NCI-H1092 treated with DMSO at 0.1 percent for 48 hours (cell line): ENCODE measurements around the gene C16orf54.
"Not testable (repeated sequence)": the region's sequence is repeated elsewhere in the genome, so short reads cannot be mapped to it uniquely, and the experiment has no call there.

Experiments used
- DNase-seq: peaks from one replicate; lab custom pipeline; 2025; lab: John Stamatoyannopoulos, UW

Gene C16orf54

GRCh38 chr16:29769507-29769906 lies 23.7 kb upstream of the C16orf54 start:
- no peak for DNase-seq

- DNase-seq, result no peak
Observed at GRCh38 chr16:29767062-29767461, 21.3 kb upstream of the C16orf54 start.

DNA sequence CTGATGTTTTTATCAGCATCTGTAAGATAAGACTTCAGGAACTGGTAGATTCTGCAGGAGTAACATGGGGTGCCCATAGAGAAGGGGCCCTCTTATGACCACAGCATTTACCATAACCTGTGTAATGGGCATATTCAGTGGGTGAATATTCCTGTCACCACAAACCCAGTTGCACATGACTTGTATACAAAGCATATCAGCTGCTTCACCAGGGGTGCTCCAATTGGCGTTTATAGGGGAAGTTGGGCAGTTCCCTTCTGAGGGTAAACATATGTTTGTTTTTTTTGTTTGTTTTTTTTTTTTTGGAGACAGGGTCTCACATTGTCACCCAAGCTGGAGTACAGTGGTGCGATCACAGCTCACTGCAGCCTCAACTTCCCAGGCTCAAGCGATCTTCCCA lies 20.8 kb upstream of the C16orf54 start:
- no peak for DNase-seq

DNA sequence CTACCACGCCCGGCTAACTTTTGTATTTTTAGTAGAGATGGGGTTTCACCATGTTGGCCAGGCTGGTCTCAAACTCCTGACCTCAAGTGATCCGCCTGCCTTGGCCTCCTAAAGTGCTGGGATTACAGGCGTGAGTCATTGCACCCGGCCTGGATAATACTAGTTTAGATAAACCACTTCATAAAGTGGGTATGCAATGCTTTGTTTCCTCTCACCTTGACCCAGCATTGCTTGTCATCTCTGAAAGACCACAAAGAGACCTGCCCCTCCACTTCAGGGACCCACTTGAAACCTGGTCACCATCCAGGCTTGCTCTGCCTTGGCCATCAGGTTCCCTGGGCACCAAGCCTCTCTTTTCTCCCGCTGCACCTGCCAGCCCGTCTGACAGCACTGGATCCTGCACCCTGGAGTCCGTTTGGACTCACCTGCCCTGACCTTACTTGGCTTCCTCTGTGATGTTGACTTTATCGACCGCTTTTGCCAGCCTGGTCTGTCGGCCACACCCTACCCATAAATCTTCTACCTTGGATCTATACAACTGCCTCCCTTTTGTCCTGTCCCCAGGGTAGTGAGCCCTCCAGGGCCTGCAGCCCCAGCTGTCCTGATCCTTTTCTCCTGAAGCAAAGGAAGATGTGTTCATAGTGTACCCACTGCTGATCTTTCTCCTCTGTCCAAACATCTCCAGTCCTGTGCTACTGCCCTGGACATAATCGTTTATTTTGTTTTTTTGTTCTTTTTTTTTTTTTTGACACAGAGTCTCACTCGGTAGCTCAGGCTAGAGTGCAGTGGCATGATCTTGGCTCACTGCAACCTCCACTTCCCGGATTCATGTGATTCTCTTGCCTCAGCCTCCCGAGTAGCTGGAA lies 19.6 kb upstream of the C16orf54 start:
- peak; percentile 92 for DNase-seq

DNA sequence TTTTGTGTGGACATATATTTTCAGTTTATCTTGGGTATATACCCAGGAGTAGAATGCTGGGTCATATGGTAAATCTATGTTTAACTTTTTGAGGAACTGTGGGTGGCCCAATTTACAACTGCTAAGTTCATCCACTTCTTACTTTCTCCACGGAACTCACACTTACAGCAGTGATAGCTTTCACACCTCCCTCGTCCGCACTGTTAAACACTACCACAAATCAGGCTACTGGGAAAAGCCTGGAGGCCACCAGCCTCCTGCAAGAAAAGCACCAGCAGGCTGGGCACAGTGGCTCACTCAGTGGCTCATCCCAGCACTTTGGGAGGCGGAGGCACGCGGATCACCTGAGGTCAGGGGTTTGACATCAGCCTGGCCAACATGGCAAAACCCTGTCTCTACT lies 17.5 kb upstream of the C16orf54 start:
- DNase-seq, result no peak

GRCh38 chr16:29761882-29762281 lies 16.1 kb upstream of the C16orf54 start:
- no peak for DNase-seq

GRCh38 chr16:29761280-29761651 lies 15.5 kb upstream of the C16orf54 start:
- DNase-seq, result not testable (repeated sequence)

DNA sequence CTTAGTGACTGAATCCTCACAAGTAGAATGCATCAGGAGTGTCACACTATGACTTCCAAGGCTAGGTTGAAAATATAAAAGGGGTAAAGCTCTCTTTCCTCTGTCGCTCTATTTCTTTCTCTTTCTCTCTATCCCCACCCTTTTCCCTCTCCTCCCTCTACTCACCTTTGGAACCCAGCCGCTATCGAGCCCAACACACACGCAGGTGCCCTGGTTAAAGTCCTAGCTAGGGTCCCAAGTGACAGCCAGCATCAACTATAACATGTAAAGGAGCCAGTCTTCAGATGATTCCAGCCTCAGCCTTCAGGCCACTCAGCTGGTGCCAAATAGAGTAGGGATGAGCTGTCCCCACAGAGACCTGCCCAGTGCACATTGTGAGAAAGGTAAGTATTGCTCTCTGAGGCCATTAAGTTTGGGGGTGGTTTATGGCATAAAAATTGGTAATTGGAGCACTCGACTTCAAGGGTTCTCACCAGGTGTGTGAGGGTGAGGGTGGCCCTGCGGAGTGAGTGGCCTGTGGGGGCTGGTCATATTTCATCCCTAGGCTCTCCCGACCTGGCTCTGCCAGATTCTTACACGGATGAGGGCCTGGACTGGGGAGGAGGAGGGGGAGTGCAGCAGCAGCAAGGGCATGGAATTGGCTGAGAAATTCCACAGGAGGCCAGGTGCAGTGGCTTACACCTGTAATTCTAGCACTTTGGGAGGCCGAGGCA lies 14.9 kb upstream of the C16orf54 start:
- DNase-seq, result no peak

- no peak for DNase-seq
Observed at GRCh38 chr16:29757950-29758466, 12.2 kb upstream of the C16orf54 start.

GRCh38 chr16:29757086-29757485 lies 11.3 kb upstream of the C16orf54 start:
- not testable (repeated sequence) for DNase-seq

DNA sequence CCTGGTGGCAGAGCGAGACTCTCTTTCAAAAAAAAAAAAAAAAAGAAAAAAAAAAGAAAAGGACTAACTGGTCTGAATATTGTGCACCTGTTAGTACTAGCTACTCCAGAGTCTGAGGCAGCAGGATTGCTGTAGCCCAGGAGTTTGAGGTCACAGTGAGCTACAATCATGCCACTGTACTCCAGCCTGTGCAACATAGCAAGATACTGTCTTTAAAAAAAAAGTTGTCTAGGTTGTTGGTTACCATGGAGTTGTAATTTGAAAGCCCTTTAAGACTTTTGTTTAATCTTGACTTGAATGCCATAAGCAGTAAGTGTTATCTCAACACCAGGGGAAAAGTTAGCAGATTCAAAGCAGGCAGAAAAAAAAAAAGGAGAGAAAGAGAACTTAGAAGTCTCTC lies 10.9 kb upstream of the C16orf54 start:
- no peak for DNase-seq

DNA sequence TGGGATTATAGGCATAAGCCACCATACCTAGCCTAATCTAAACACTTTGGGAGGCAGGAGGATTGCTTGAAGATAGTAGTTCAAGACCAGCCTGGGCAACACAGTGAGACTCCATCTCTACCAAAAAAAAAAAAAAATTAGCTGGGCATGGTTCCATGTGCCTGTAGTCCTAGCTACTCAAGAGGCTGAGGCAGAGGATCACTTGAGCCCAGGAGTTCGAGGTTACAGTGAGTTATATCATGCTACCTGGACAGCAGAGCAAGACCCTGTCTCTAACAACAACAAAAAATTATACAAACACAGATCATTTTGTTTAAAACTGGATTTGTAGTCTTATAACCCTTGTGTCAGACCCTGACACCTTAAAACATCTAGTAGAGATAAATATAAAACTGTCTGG lies 7.7 kb upstream of the C16orf54 start:
- DNase-seq, result no peak

DNA sequence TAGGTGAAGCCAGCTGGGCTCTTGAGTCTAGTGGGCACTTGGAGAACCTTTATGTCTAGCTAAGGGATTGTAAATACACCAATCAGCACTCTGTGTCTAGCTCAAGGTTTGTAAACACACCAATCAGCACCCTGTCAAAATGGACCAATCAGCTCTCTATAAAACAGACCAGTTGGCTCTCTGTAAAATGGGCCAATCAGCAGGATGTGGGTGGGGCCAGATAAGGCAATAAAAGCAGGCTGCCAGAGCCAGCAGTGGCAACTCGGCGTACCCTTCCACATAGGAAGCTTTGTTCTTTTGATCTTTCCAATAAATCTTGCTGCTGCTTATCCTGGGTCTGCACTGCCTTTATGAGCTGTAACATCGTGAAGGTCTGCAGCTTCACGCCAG lies 3.0 kb upstream of the C16orf54 start:
- not testable (repeated sequence) for DNase-seq

GRCh38 chr16:29747947-29748759 lies 2.4 kb upstream of the C16orf54 start:
- DNase-seq, result no peak

DNA sequence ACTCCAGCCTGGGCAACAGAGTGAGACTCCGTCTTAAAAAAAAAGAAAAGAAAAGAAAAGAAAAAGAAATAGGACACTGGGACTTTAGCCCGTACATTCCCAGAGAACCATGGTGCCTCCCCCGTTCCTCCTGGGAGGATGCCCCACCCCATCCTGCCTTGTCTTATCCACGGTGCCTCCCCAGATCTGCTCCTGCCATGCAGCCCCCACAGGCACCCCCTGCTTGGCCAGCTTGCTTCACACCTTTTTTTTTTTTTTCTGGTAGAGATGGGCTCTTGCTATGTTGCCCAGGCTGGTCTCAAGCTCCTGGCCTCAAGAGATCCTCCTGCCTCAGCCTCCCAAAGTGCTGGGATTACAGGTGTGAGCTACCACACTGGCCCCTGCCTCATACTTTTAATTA lies 728 bp upstream of the C16orf54 start:
- DNase-seq, result not testable (repeated sequence)

DNA sequence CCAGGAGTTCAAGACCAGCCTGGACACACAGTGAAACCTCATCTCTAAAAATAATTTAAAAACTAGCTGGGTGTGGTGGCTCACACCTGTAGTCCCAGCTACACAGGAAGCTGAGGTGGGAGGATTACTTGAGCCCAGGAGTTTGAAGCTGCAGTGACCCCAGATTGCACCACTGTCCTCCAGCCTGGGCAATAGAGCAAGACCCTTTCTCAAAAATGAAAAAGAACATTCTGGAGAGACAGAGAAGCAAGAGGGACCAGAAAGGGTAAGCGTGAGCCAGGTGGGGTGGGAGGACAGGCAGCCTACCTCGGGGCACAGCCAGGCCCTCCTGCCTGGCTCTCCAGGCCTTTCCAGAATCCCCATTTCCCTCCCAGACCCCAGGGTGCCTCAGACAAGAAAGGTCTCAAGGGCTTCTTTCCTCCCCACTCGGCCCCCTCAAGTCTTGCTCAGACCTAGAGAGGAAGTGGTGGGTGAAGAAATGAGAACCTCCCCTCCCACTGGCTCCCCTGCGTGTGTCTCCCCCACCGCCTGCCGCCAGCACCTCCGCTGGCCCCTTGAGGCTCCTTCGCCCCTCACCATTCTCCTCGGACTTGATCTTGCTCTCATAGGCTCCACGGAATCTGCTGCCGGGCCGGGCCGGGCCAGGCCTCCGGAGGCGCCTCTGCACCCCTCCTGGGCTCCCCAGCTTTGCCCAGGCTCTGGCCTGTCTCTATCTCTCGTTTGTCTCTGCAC lies 503 bp downstream of the C16orf54 start:
- no peak for DNase-seq

DNA sequence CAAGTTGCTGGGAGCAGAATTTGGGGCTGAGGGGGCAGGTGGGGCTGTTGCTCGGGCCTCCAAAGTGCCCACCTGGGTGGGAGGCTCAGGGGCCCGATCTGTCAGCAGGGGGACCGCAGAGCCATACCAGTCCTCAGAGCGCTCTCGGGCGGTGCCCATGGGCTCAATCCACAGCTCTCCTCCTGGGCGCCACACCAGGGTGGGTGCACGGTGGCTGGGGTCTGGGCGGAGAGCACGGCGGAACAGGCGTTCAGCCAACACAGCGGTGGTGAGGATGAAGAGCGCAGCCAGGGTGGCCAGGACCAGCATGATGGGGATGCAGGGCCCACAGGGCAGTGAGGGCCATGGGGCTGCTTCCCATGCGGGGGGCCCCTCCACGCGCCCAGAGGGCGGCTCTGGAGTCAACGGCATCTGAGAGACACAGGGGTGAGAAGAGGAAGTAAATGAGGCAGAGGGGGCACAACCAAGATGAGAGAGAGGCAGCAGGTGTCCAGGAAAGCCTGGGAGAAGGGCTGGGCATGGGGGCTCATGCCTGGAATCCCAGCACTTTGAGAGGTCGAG lies 1.2 kb downstream of the C16orf54 start:
- DNase-seq, result no peak

- DNase-seq, result no peak
Observed at GRCh38 chr16:29743827-29744531, 1.8 kb downstream of the C16orf54 start.

GRCh38 chr16:29743475-29743826 lies 2.3 kb downstream of the C16orf54 start:
- DNase-seq, result no peak

DNA sequence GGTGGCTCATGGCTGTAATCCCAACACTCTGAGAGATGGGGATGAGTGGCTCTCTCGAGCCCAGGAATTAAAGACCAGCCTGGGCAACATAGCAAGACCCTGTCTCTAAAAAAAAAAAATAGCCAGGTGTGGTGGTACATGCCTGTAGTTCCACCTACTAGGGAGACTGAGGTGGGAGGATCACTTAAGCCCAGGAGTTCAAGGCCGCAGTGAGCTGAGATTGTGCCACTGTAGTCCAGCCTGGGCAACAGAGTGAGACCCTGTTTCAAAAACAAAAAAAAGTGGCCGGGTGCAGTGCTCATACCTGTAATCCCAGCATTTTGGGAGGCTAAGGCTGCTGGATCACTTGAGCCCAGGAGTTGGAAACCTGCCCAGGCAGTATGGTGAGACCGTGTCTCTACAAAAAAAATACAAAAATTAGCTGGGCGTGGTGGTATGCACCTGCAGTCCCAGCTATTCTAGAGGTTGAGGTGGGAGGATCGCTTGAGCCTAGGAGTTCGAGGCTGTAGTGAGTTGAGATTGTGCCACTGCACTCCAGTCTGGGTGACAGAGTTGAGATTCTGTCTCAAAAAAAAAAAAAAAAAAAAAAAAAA lies 3.0 kb downstream of the C16orf54 start:
- no peak for DNase-seq
